IPS-18c (cell line): ENCODE data around the gene PLRG1.

Experiments
- H3K4me3 ChIP-seq: 2 replicates; pipeline ENCODE4 v1.7.0; 2013; ENCODE audit warnings: low read depth, mild to moderate bottlenecking, low read length, moderate library complexity; ENCODE audit not compliant: insufficient read depth
- H3K9me3 ChIP-seq: one replicate; pipeline ENCODE4 v1.6.1; 2013; ENCODE audit warnings: mild to moderate bottlenecking, low read length, moderate library complexity; ENCODE audit not compliant: control insufficient read depth, insufficient read depth

The PLRG1 gene

DNA sequence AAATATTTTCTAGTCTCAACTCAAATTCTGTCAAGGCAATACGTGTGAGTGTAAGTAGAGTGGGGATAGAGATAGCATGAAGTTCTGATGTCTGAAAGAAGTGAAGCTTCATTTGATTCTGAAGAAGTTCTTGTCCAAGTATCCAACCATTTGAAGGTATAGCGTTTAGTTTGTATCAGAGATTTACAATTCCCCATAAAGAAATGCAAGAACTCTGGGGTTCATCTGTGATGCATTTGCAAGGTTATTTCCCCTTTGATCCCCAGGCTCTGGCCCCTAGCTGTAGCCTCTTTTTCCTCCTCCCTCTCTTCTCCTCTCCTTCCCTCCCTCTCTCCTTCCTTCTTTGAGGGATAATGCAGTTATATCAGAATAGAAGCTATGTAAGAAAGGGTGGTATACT lies 32.5 kb upstream of the PLRG1 start:
- no peak overlapping the region for H3K4me3 ChIP-seq
- no peaks in the 10 kb centered on the region for H3K9me3 ChIP-seq

GRCh38 chr4:154579927-154580326 lies 29.7 kb upstream of the PLRG1 start:
- Histone ChIP-seq H3K4me3 (no peak overlapping the region), H3K9me3 (no peaks in the 10 kb centered on the region)

GRCh38 chr4:154578919-154579318 lies 28.7 kb upstream of the PLRG1 start:
- Histone ChIP-seq H3K9me3 (no peaks in the 10 kb centered on the region), H3K4me3 (no peak overlapping the region)

- no peak overlapping the region for H3K4me3 ChIP-seq
- no peaks in the 10 kb centered on the region for H3K9me3 ChIP-seq
Observed at GRCh38 chr4:154577324-154577723, 27.1 kb upstream of the PLRG1 start.

- Histone ChIP-seq H3K4me3 (no peak overlapping the region), H3K9me3 (no peaks in the 10 kb centered on the region)
Observed at GRCh38 chr4:154574311-154574710, 24.1 kb upstream of the PLRG1 start.

GRCh38 chr4:154573190-154573870 lies 23.1 kb upstream of the PLRG1 start:
- Histone ChIP-seq H3K4me3 (no peak overlapping the region), H3K9me3 (no peaks in the 10 kb centered on the region)

DNA sequence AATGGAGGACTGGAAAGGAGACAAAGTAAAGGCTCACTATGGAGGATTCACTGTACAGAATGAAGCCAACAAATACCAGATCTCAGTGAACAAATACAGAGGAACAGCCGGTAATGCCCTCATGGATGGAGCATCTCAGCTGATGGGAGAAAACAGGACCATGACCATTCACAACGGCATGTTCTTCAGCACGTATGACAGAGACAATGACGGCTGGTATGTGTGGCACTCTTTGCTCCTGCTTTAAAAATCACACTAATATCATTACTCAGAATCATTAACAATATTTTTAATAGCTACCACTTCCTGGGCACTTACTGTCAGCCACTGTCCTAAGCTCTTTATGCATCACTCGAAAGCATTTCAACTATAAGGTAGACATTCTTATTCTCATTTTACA lies 19.4 kb upstream of the PLRG1 start:
- Histone ChIP-seq H3K4me3 (no peak overlapping the region), H3K9me3 (no peaks in the 10 kb centered on the region)

DNA sequence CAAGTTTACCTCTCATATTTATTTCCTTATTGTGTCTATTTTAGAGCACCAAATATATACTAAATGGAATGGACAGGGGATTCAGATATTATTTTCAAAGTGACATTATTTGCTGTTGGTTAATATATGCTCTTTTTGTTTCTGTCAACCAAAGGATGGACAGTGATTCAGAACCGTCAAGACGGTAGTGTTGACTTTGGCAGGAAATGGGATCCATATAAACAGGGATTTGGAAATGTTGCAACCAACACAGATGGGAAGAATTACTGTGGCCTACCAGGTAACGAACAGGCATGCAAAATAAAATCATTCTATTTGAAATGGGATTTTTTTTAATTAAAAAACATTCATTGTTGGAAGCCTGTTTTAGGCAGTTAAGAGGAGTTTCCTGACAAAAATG lies 18.8 kb upstream of the PLRG1 start:
- Histone ChIP-seq H3K9me3 (no peaks in the 10 kb centered on the region), H3K4me3 (no peak overlapping the region)

DNA sequence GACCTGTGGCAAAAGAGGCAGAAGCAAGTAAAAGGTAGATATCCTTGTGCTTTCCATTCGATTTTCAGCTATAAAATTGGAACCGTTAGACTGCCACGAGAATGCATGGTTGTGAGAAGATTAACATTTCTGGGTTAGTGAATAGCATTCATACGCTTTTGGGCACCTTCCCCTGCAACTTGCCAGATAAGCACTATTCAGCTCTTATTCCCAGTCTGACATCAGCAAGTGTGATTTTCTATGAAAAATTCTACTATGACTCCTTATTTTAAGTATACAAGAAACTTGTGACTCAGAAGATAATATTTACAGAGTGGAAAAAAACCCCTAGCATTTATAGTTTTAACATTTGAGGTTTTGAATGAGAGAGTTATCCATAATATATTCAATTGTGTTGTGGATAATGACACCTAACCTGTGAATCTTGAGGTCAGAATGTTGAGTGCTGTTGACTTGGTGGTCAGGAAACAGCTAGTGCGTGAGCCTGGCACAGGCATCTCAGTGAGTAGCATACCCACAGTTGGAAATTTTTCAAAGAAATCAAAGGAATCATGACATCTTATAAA lies 16.5 kb upstream of the PLRG1 start:
- no peak overlapping the region for H3K4me3 ChIP-seq

GRCh38 chr4:154565704-154566103 lies 15.5 kb upstream of the PLRG1 start:
- no peak overlapping the region for H3K4me3 ChIP-seq
- H3K9me3 ChIP-seq, result no peaks in the 10 kb centered on the region

More for the DNA sequence above, 16.5 kb upstream of the PLRG1 start:
- no peaks in the 10 kb centered on the region for H3K9me3 ChIP-seq

GRCh38 chr4:154564311-154564710 lies 14.1 kb upstream of the PLRG1 start:
- no peaks in the 10 kb centered on the region for H3K9me3 ChIP-seq
- no peak overlapping the region for H3K4me3 ChIP-seq

- Histone ChIP-seq H3K4me3 (no peak within 1 kb of the TSS), H3K9me3 (no peaks in the 10 kb centered on the region)
Observed at GRCh38 chr4:154562697-154563254, 12.6 kb upstream of the PLRG1 start, which contains the start of gene FGB. TSS of gene FGB (plus strand) at chr4:154563011. CDS start at chr4:154563019, 8 bp downstream.

- no peak overlapping the region for H3K4me3 ChIP-seq
Observed at GRCh38 chr4:154560824-154561231, 10.6 kb upstream of the PLRG1 start.

GRCh38 chr4:154560419-154560801 lies 10.2 kb upstream of the PLRG1 start:
- no peaks in the 10 kb centered on the region for H3K9me3 ChIP-seq
- no peak overlapping the region for H3K4me3 ChIP-seq

More at GRCh38 chr4:154560824-154561231, 10.6 kb upstream of the PLRG1 start:
- H3K9me3 ChIP-seq, result no peaks in the 10 kb centered on the region

GRCh38 chr4:154559494-154560418 lies 9.6 kb upstream of the PLRG1 start:
- Histone ChIP-seq H3K9me3 (no peaks in the 10 kb centered on the region), H3K4me3 (no peak overlapping the region)

DNA sequence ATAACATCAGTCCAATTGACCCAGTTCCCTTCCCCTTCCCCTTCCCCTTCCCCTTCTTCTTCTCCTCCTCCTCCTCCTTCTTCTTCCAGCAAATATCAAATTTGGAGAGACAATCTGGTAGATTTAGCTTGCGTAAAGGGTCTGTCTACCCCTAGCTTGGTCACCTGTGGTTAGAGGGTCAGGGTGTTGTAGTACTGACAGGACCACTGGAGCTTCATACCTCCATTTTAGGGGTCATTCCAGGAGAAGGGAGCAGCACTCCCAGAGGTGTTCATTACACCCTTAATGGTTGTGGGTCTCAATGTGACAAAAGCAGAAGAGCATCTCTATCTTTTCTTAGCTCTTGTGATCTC lies 8.9 kb upstream of the PLRG1 start:
- no peak overlapping the region for H3K4me3 ChIP-seq
- no peaks in the 10 kb centered on the region for H3K9me3 ChIP-seq

- H3K9me3 ChIP-seq, result no peaks in the 10 kb centered on the region
- no peak overlapping the region for H3K4me3 ChIP-seq
Observed at GRCh38 chr4:154551872-154552686, 1.9 kb upstream of the PLRG1 start.
